Fibroblast of lung (primary cell): Measurements from ENCODE around the gene RAB37.

ENCODE experiments used
- CTCF ChIP-seq, 2 donors: IDR thresholded peaks in 1 of 2; conservative IDR thresholded peaks in 1 of 2; 1 replicate in 1 of 2; 2 replicates in 1 of 2; pipeline ENCODE4 v1.5.1; 2011 to 2012; ENCODE audit warnings: low read length in 2 of 2, control low read depth in 1 of 2, inconsistent platforms in 1 of 2, low read depth in 1 of 2, mild to moderate bottlenecking in 1 of 2
- EZH2 ChIP-seq: IDR thresholded peaks from 2 replicates; pipeline ENCODE4 v1.5.1; 2012; ENCODE audit warnings: low read length, control low read depth, mild to moderate bottlenecking; ENCODE audit errors: missing control alignments

GRCh38 chr17:74730491-74731346 lies 6.3 kb upstream of the RAB37 start:
- TF ChIP-seq EZH2 (no peak), CTCF (conservative IDR thresholded peaks at IDR 0.05 in 1 of 2, IDR thresholded peaks at IDR 0.05 in 1 of 2; ENCODE audit: low read depth in 1 of 2, low read length in 2 of 2) (no peak)
